HK-2 (cell line): ENCODE measurements around the gene EMC9.

ENCODE experiments used
- DNase-seq: peaks from one replicate; pipeline ENCODE4 v3.0.0-alpha.2; 2018; ENCODE audit not compliant: unreplicated experiment

The EMC9 gene

DNA sequence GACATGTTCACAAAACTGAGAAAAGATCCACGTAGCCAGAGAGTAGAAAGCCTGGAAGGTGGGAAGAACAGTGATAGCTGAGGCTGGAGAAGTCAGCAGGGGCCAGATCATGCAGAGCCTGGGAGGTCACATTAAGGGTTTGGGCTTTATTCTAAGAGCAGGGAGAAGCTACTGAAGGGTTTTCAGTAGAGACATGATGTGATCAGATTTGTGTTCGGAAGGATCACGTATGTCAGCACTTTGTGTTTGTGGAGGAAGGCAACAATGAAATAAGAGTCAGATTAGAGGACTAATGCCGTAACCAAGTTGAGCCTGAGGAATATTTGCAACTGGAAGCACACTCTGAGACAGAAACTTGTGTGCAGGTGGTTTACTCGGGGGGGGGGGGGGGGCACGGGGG, 51.5 kb downstream of the EMC9 start:
- no peak for DNase-seq
